Measurements from ENCODE around the gene SHISA4.
"Not testable (repeated sequence)": the region's sequence is repeated elsewhere in the genome, so short reads cannot be mapped to it uniquely, and the experiment has no call there.

SHISA4 gene

GRCh38 chr1:201896951-201897391, 8.3 kb downstream of the SHISA4 start:
- Histone ChIP-seq H3K4me1 (ENCODE audit: control insufficient read depth, insufficient read depth, low read length) (peaks cover 14% of the 10 kb centered on the region), H3K27ac (ENCODE audit: insufficient read depth, low read depth, low read length, poor library complexity, severe bottlenecking) (no peak overlapping the region), H3K27me3 (ENCODE audit: control insufficient read depth, insufficient read depth, low read length, poor library complexity, severe bottlenecking) (no peaks in the 10 kb centered on the region), H3K36me3 (ENCODE audit: control insufficient read depth, insufficient read depth, low read length) (no peaks in the 10 kb centered on the region), H3K9me3 (ENCODE audit: control insufficient read depth, low read length) (no peaks in the 10 kb centered on the region), H3K4me3 (ENCODE audit: insufficient read depth, low read depth, low read length) (no peak overlapping the region)
- 72 to 76% methylated on average over 2 of the region's 2 CpGs for WGBS, 2 experiments

GRCh38 chr1:201898240-201898894, 9.7 kb downstream of the SHISA4 start:
- Histone ChIP-seq H3K4me1 (ENCODE audit: control insufficient read depth, insufficient read depth, low read length) (peaks cover 10% of the 10 kb centered on the region), H3K27me3 (ENCODE audit: control insufficient read depth, insufficient read depth, low read length, poor library complexity, severe bottlenecking) (no peaks in the 10 kb centered on the region), H3K4me3 (ENCODE audit: insufficient read depth, low read depth, low read length) (no peak overlapping the region), H3K27ac (ENCODE audit: insufficient read depth, low read depth, low read length, poor library complexity, severe bottlenecking) (no peak overlapping the region), H3K9me3 (ENCODE audit: control insufficient read depth, low read length) (no peaks in the 10 kb centered on the region), H3K36me3 (ENCODE audit: control insufficient read depth, insufficient read depth, low read length) (no peaks in the 10 kb centered on the region)
- 85 to 87% methylated on average over 4 of the region's 4 CpGs for WGBS, 2 experiments

DNA sequence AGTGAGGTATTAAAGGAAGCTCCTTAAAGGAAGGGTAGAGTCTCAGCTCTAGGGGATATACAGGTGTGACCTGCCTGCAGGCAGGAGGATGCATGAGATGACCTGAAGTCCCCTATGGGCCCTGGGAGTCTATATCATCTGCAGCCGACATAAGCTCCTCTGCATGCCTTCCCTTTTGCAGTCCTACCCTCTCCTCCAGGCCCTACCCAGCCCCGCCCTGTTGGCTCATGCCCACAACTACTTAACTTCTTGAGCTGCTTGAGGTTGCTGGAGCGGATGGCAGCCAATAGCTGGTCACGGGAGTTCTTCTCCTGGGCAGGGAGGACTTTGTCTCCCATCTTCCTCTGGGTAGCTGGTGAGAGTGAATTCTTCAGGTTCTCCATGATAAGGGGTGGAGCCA, 10.3 kb downstream of the SHISA4 start:
- WGBS, 2 experiments, result 88 to 94% methylated on average over 4 of the region's 4 CpGs
- no peaks in the 10 kb centered on the region for H3K27me3 ChIP-seq (ENCODE audit: control insufficient read depth, insufficient read depth, low read length, poor library complexity, severe bottlenecking)
- H3K4me1 ChIP-seq (ENCODE audit: control insufficient read depth, insufficient read depth, low read length), result peaks cover 4% of the 10 kb centered on the region
- H3K9me3 ChIP-seq (ENCODE audit: control insufficient read depth, low read length), result no peaks in the 10 kb centered on the region
- H3K36me3 ChIP-seq (ENCODE audit: control insufficient read depth, insufficient read depth, low read length), result no peaks in the 10 kb centered on the region
- H3K4me3 ChIP-seq (ENCODE audit: insufficient read depth, low read depth, low read length), result no peak overlapping the region
- H3K27ac ChIP-seq (ENCODE audit: insufficient read depth, low read depth, low read length, poor library complexity, severe bottlenecking), result no peak overlapping the region

DNA sequence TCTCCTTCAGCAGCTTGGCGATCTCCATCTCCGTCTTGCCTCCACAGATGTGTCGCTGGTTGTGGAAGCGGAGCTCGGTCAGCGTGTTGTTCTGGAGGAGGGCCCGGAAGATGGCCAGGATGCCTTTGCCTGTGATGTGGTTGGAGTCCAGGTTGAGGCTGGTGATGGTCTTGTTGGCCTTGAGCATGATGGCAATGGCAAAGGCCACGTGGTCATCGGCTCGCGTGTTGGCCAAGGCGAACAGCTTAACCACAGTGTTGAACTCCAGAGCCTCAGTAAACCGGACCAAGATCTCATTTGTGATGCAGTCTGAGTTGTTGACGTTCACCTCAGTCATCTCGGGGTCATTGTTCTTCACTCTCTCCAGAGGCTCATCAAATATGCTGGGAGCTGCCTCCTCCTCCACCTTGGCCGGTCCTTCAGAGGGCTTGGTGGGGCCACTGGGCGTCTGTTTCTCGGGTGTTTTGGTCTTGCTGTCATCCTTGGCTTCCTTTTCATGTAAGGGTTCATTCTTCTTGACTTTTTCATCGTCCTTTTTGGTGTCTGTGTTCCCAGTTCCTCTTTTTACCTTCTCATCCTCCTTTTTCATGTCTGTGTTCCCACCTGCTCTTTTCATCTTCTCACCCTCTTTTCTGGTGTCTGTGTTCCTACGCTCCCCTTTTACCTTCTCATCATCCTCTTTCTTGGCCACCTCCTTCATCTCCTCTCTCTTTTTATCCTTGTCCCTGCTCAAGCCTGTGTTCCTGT, 11.2 kb downstream of the SHISA4 start:
- H3K27ac ChIP-seq (ENCODE audit: insufficient read depth, low read depth, low read length, poor library complexity, severe bottlenecking), result no peak overlapping the region
- 92% methylated on average over 20 of the region's 20 CpGs for WGBS, 2 experiments
- no peaks in the 10 kb centered on the region for H3K36me3 ChIP-seq (ENCODE audit: control insufficient read depth, insufficient read depth, low read length)
- H3K4me3 ChIP-seq (ENCODE audit: insufficient read depth, low read depth, low read length), result no peak overlapping the region
- no peaks in the 10 kb centered on the region for H3K27me3 ChIP-seq (ENCODE audit: control insufficient read depth, insufficient read depth, low read length, poor library complexity, severe bottlenecking)
- H3K9me3 ChIP-seq (ENCODE audit: control insufficient read depth, low read length), result no peaks in the 10 kb centered on the region
- peaks cover 1% of the 10 kb centered on the region for H3K4me1 ChIP-seq (ENCODE audit: control insufficient read depth, insufficient read depth, low read length)

DNA sequence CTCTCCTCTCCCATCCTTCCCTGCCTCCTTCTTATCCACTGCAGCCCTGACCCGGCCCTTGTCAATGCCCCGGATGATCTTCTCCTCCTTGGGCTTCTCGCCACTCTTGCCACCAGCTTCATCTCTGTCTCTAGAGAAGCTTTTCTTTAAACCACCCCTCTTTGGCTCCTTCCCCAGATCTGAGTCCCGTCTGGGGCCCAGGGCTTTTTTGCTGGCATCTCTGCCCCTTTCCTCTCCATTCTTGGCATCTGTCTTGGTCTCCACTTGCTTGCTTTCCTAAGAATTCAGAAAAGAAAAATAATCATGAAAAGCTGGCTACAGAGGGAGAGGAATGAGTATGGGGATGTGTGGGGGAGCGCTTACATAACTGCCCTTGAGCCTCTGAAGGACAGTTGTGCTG, 11.8 kb downstream of the SHISA4 start:
- Histone ChIP-seq H3K27me3 (ENCODE audit: control insufficient read depth, insufficient read depth, low read length, poor library complexity, severe bottlenecking) (no peaks in the 10 kb centered on the region), H3K4me3 (ENCODE audit: insufficient read depth, low read depth, low read length) (no peak overlapping the region), H3K9me3 (ENCODE audit: control insufficient read depth, low read length) (no peaks in the 10 kb centered on the region), H3K4me1 (ENCODE audit: control insufficient read depth, insufficient read depth, low read length) (peaks cover 7% of the 10 kb centered on the region), H3K36me3 (ENCODE audit: control insufficient read depth, insufficient read depth, low read length) (no peaks in the 10 kb centered on the region), H3K27ac (ENCODE audit: insufficient read depth, low read depth, low read length, poor library complexity, severe bottlenecking) (no peak overlapping the region)
- 91 to 94% methylated on average over 5 of the region's 5 CpGs for WGBS, 2 experiments

GRCh38 chr1:201901036-201901435, 12.3 kb downstream of the SHISA4 start:
- H3K4me3 ChIP-seq (ENCODE audit: insufficient read depth, low read depth, low read length), result not testable (repeated sequence)

GRCh38 chr1:201902198-201902597, 13.5 kb downstream of the SHISA4 start:
- Histone ChIP-seq H3K36me3 (ENCODE audit: control insufficient read depth, insufficient read depth, low read length) (no peaks in the 10 kb centered on the region), H3K27me3 (ENCODE audit: control insufficient read depth, insufficient read depth, low read length, poor library complexity, severe bottlenecking) (no peaks in the 10 kb centered on the region), H3K4me1 (ENCODE audit: control insufficient read depth, insufficient read depth, low read length) (peaks cover 7% of the 10 kb centered on the region), H3K9me3 (ENCODE audit: control insufficient read depth, low read length) (no peaks in the 10 kb centered on the region), H3K4me3 (ENCODE audit: insufficient read depth, low read depth, low read length) (no peak overlapping the region), H3K27ac (ENCODE audit: insufficient read depth, low read depth, low read length, poor library complexity, severe bottlenecking) (no peak overlapping the region)
- 96% methylated on average over 3 of the region's 3 CpGs for WGBS, 2 experiments

More at GRCh38 chr1:201901036-201901435, 12.3 kb downstream of the SHISA4 start:
- not testable (repeated sequence) for H3K27me3 ChIP-seq (ENCODE audit: control insufficient read depth, insufficient read depth, low read length, poor library complexity, severe bottlenecking); H3K4me1 ChIP-seq (ENCODE audit: control insufficient read depth, insufficient read depth, low read length); H3K36me3 ChIP-seq (ENCODE audit: control insufficient read depth, insufficient read depth, low read length); H3K9me3 ChIP-seq (ENCODE audit: control insufficient read depth, low read length); H3K27ac ChIP-seq (ENCODE audit: insufficient read depth, low read depth, low read length, poor library complexity, severe bottlenecking)
- 90 to 94% methylated on average over 6 of the region's 6 CpGs for WGBS, 2 experiments

DNA sequence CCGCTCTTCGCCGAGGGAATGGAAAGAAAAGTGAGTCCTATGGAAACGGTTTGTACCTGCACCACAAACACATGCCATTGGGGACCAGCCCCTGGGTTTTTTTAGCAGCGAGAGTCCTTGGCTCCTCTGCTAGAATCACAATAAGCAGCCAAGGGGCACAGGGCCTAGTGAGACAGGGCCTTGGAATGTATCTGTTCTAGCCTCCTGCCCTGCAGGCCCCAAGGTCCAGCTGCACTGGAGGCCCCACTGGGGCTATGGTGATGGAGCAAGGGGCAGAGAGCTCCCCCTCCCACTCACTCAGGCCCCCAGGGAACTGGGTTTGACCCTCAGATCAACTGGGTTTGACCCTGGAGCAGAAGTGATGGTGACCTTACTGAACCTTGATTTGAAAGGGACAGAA, 14.4 kb downstream of the SHISA4 start:
- peaks cover 7% of the 10 kb centered on the region for H3K4me1 ChIP-seq (ENCODE audit: control insufficient read depth, insufficient read depth, low read length)
- WGBS, 2 experiments, result 75 to 80% methylated on average over 5 of the region's 5 CpGs
- H3K4me3 ChIP-seq (ENCODE audit: insufficient read depth, low read depth, low read length), result no peak overlapping the region
- H3K36me3 ChIP-seq (ENCODE audit: control insufficient read depth, insufficient read depth, low read length), result no peaks in the 10 kb centered on the region
- H3K9me3 ChIP-seq (ENCODE audit: control insufficient read depth, low read length), result no peaks in the 10 kb centered on the region
- H3K27me3 ChIP-seq (ENCODE audit: control insufficient read depth, insufficient read depth, low read length, poor library complexity, severe bottlenecking), result no peaks in the 10 kb centered on the region
- no peak overlapping the region for H3K27ac ChIP-seq (ENCODE audit: insufficient read depth, low read depth, low read length, poor library complexity, severe bottlenecking)

DNA sequence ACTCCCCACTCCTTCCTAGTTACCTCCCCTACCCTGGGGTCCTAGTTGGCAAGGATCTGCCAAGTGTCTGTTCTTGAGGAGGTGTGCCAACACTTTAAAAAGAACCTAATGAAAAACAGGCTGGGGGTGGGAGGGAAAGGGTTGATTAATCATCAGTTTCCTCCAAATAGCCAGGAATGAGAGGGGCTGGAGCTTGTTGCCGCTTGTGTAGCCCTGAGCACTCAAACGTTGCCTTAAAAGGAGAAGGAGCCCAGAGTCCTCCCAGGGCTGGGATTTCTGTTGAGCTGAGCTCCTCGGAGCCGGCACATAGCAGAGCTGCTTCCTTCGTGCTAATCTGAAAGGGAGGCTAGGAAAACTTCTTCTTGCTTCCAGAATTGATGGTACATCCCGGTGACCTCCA, 15.9 kb downstream of the SHISA4 start:
- Histone ChIP-seq H3K27ac (ENCODE audit: insufficient read depth, low read depth, low read length, poor library complexity, severe bottlenecking) (no peak overlapping the region), H3K36me3 (ENCODE audit: control insufficient read depth, insufficient read depth, low read length) (no peaks in the 10 kb centered on the region), H3K4me1 (ENCODE audit: control insufficient read depth, insufficient read depth, low read length) (peaks cover 7% of the 10 kb centered on the region), H3K9me3 (ENCODE audit: control insufficient read depth, low read length) (no peaks in the 10 kb centered on the region), H3K4me3 (ENCODE audit: insufficient read depth, low read depth, low read length) (no peak overlapping the region), H3K27me3 (ENCODE audit: control insufficient read depth, insufficient read depth, low read length, poor library complexity, severe bottlenecking) (no peaks in the 10 kb centered on the region)
- 40% methylated on average over 6 of the region's 6 CpGs for WGBS, 2 experiments

DNA sequence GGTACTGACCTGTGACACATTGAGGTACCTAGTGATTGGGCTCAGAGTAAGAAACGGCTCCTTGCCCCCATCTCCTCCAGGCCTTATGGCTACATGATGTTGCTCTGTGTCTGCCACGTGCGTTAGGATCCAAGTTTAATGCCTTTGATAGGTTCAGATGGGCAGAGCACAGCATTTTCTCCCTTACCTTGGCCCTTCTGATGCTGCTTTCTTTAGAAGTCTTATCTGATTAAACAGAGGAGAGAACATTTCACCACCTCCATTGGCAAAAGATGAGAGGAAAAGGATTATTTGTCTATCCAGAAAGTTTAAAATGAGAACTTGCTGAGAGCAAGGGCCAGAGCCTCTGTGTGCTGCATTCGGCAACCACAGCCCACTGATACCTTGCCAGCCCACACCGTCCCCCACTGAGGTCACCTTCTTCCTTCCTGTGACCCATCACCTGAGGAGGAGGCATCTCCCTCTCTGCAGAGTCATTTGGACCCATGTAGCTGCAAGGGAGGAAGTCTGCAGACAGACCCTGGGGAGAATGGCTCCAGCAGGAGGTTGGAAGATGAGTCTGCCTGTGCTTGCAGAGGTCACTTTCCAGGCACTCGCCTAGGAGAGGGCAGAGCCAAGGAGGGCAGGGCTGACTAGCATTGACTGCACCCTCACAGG, 16.7 kb downstream of the SHISA4 start:
- 95 to 96% methylated on average over 6 of the region's 6 CpGs for WGBS, 2 experiments
- no peaks in the 10 kb centered on the region for H3K27me3 ChIP-seq (ENCODE audit: control insufficient read depth, insufficient read depth, low read length, poor library complexity, severe bottlenecking)
- no peaks in the 10 kb centered on the region for H3K9me3 ChIP-seq (ENCODE audit: control insufficient read depth, low read length)
- no peaks in the 10 kb centered on the region for H3K36me3 ChIP-seq (ENCODE audit: control insufficient read depth, insufficient read depth, low read length)
- no peak overlapping the region for H3K4me3 ChIP-seq (ENCODE audit: insufficient read depth, low read depth, low read length)
- H3K27ac ChIP-seq (ENCODE audit: insufficient read depth, low read depth, low read length, poor library complexity, severe bottlenecking), result no peak overlapping the region
- H3K4me1 ChIP-seq (ENCODE audit: control insufficient read depth, insufficient read depth, low read length), result peaks cover 7% of the 10 kb centered on the region

All from ectodermal cell (in vitro differentiated cells).